Stimulated activated CD8-positive, alpha-beta memory T cell treated with anti-CD3 and anti-CD28 coated beads, Interleukin-15, amount 100 ng/mL, for 48 hours (primary cell): Measurements from ENCODE around the gene NACC1.

ENCODE experiments used
- DNase-seq, 2 donors: peaks; one replicate each; pipeline ENCODE4 v3.0.0-alpha.2; 2020; ENCODE audit warnings: low read depth in 2 of 2

The NACC1 gene

DNA sequence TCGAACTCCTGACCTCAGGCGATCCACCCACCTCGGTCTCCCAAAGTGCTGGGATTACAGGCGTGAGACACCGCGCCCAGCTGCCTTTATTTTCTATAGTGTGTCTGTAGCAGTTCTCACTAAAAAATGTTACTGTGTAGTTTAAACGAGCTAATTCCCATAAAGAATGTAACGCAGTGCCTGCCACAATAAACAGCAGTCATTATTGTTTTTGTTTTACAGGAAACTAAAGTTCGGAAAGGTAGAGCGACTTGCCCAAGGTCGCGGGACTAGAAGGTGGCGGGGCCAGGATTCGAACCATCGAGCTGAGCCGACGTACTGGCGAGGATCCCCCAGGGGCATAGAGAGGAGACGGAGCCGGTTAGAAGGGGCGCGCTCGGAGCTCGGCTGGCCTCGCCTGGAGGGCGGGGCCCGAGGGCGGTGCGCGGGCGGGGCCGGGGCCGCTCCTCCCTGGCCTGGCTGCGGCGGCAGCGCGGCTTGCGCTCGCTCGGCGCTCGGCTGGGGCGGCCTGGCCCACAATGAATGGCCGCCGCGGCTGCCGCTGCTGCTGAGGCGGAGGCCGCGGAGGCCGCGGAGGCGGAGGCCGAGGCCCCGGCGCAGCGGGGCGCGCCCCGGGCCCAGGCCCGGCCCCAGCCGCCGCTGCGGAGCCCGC, at the start of gene NACC1:
Gene NACC1, plus strand, starts transcription at position 493 of the 652 bp plus-strand sequence. CDS start 16,944 bp downstream, outside the sequence.
- DNase-seq: peak; percentile 90 to 91

DNA sequence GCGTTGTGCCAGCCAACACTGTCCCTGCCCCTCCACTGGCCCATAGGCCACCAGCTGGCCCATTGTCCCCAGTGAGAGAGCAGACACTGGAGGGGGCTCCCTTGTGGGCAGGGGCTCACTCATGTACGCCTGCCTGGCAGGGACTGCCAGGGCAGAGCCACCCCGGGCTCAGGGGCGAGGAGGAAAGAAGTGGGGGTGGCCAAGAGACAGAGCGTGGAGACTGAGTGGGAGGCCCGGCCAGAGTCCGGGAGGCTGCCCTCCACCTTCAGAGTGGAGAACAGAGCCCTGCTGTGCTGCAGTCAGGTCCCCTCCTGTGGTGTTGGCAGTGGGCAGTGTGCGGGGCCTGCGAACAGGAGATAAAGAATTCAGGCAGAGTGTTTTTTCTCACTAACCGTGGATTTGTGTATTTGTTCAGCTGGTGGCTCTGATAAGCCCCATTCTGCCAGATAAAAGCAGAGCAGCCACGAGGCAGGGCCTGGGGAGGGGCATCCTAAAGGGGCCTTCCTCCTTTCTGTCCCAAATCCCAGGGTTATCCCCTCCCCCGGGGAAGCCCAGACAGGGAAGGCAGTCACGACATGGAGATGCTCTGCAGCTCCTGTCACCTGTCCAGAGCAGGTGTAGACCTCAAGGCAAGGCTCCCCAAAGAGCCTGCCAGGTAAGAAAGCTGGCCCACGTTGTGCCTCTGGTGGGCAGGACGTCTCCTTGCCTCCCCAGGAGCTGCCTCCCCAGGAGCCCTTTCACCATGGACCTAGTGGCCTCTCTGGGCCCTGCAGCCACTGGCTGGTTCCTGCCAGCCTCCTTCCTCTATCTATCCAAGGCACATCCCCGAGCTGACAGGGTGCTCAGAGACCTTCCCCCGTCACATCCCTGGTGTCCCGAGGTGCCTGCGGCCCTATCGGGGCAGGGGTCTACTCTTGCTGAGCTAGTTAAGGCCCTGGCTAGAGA, 48.4 kb upstream of the NACC1 start:
- no peak for DNase-seq

DNA sequence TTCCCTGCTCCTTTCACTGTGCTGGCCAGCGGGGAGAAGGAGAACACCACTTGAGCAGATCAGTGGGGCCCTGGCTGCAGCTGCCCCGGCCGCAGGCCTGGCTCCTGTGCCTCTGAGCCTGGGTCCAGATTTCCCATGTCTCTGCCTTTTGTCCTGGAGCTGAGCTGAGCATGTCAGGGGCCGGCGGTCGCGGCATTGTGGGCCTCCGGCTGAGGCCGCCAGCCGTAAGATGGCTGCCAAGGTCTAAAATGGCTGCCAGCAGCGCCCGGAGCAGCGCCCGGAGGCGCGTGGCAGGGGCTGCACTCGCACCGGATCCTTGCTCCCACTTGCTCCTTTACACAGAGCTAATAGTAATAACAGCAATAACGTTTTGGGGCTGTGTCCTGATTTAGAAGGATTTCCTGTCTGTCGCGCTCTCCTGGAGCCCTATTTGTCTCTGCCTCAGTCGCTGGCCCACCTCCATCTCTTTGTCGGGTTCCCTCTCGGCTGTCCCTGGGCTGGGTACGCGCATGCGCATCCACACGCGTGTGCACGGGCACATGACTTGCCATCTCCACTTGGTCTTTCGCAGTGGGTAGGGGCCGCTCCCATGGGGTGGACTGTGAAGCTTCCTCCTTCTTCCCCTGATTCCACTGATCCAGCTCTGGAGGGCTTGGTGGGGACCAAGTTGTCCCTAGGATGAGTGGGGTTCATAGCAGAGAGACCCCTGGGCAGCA, 47.5 kb upstream of the NACC1 start:
- no peak for DNase-seq

DNA sequence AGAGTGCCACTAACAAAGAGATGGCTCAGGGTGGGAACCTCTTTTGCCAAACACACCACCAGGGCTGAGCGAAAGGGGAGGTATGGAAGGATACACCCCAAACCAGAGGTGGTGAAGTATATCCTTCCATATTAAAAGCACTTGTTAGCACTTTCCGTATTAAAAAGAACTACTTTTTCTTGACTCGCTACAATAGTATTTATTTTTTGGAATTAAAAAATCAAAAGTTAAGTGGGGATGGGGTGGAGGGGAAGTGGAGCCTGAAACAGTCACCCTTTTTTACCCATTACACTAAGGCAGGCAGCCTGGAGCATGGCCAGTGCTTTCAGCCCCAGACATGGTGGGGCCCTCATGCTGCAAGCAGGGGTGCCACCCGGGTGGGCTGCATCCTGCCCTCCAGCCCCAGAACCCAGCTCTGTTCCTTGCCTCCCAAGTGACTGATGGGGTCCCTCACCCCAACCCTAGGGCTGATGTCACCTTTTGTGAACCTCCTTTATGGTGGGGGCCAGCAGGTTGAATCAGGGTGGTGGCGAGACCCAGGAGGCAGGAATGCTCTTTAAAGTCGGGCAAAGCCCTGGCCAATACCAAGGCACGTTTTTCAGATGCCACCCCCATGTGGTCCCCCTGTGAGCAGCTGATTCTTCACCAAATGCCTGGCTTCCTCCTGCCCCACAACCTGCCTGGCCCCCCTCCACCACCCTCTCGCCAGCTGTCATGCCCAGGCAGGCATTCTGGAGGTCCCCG, 46.4 kb upstream of the NACC1 start:
- DNase-seq: no peak

DNA sequence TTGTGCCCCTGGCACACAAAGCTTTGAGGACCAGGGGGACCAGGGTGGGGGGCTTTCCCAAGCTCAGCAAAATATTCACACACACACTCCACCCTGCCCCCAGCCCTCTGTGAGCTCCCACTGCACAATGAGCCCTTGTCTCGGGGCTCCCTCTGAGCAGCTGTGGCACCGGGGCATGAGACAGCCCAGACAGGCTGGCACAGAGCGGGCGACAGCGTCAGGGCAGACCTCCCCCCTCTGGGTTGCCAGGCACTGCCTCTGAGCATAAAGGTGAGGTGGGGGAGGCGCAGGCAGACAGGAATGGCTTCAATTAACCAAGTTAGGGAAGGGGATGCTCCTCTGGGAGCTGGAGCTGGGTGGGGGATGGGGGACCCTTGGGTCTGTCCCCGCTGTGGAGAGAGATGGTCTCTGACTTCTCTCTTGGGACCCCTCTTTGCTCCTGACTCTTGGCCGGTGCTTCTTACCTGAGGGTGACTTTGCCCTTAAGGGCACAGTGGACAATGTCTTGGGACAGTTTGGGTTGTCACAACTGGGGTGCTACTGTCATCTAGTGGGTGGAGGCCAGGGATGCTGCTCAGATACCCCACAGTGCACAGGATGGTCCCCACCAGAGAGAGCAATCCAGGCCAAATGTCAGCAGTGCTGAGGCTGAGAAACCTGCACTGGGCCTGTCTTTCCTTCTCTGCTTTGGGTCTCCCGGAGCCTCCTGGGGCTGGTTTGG, 45.7 kb upstream of the NACC1 start:
- no peak for DNase-seq

DNA sequence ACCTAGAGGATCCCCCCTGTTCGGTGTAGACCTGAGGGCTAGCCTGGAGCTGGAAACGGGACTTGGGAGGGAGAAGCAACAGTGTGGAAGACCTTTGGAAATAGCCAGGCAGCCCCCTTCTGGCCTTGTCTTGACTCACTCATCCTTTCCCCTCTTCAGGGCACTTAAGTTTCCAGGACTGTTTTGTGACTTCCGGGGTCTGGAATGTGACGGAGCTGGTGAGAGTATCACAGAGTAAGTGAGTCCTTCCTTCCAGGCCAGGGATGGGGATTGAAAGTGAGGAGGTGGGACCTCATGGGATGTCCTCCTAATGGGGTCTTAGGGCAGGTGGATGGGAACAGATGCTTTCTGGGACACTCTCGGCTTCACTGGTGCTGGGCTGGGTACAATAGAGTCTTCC, 44.8 kb upstream of the NACC1 start:
- no peak for DNase-seq

DNA sequence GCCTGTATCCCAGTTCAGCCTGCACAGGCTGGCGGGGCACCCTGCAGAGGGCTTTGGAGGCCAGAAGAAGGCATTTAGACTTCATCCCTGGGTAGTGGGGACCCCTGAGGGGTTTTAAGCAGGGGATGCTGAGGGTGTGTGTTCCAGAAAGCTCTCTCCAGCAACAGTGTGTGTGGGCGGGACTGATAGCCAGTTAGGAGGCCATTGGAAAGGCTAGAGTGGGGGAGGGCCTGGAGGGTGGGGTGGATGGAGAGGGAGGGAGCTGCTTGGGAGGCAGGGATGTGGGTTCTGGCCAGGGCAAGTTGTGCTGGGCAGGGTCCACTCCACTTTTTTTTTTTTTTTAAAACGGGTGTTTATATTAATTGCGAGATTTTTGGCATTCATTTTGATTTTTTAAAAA, 43.7 kb upstream of the NACC1 start:
- no peak for DNase-seq

DNA sequence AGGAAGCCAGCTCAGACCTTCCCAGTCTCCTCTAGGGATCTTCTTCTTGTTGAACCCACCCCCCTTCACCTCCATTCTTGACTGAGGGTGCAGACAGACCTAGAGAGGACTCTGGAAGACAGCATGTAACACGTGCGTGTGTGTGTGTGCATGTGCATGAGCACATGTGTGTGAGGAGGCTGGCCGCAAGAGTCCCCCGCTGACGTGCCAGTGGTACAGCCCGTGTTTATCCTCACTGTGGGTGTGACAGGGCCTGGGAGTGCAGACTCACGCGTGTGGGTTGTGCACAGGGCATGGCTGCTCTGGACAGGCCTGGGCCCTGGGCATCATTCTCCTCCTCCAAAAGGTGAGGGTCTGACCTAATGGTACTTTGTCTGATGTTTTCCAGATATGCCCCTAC, 41.7 kb upstream of the NACC1 start:
- DNase-seq: no peak

DNA sequence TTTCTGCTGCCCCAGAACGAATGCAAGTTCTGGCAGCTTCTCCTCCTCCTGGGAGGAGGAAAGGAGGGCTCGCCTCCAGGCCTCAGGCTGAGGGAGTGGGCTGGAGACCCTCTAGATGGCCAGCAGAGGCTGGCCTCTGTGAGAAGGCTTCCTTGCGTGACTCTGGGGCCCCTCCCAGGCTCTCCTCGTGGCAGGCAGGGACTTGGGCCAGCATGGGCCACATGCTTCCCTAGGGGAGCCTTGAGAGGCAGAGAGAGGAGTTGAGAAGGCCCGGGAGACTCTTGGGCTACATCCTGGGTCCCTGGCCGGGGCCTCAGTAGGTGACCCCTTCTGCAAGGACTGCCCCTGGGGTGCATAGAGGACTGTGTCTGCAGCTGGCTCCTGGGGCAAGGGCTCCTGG, 41.3 kb upstream of the NACC1 start:
- DNase-seq: no peak

DNA sequence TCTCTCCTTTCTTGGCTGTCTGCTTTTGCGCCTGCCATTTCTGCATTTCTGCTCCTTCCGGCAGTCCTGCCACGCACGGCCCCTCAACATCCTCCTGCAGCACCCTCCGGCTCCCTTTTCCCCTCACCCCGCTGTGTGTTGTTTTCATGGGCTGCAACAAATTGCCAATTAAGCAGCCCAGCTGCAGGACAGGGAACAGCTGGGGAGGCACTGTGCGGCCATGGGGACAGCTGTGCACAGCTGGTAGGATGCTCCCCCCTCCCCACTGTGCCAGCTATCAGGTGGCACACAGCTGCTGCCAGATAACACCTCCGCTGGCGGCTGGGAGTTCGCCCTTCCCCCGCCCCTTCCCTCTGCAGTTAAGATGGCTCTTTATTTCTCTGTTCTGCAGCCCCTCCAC, 40.8 kb upstream of the NACC1 start:
- DNase-seq: no peak

DNA sequence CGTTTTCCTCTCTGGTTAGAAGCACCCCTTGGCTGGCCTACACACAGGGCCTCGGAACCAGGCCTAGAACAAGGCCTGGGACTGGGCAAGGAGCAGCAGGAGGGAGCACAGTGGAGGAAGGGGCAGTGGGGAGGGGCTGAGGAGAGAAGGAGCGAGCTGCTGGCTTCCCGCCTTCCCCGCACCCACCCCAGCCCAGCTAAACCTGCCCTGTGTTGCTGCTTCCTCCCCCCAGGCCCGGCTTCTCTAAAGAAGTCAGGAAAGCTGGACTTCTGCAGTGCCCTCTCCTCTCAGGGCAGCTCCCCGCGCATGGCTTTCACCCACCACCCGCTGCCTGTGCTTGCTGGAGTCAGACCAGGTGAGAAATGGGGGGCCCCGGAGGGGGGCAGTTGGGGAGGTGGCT, 39.7 kb upstream of the NACC1 start:
- no peak for DNase-seq

DNA sequence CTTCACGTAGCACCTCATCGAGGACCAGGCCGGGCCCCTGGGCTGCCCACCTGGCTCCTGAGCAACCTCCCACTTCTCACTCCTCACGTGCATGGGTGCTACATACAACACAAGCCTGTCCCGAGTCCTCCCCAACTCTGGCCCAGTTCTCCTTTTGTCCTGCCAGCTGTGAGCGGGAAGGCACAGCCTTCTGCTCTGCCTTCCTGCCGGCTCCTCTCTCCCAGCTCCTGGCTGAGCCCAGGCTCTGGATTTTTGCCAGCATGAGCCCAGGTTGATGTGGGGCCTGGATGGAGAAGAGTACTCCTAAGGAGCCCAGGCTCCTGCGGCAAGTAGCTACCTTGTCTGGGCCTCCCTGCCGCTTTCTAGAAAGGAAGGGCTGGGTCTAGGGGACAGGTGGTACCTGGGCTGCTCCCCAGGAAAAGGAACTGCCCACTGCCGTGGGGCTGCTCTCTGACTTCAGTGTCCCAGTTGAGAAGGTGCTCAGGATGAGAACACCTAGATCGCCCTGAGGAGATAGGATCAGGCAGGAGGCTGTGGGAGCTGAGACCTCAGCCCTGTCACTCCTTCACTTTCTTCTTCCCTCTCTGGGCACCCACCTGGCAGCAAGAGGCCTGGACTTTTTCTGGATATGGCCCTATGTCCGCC, 39.0 kb upstream of the NACC1 start:
- DNase-seq: no peak

DNA sequence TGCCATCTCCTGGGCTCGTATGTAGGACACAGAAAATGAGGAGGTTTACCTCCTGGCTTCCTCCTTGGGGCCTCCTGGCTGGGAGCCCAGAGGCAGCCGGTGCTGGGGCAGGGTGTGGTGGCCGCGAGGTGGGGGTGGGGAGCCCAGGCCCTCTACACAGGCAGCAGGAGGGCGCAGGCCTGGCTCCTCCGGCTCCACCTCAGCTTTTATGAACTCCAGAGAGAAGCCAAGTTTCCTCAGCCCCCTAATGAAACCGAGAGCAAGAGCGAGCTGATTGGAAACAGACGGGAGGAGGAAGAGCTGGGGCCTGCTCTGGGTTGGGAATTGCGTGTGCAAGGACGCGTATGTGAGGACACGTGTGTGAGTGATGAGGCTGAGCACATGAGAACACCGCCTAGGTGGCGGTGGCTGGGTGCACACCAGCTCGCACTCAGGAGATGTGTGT, 38.5 kb upstream of the NACC1 start:
- DNase-seq: no peak

DNA sequence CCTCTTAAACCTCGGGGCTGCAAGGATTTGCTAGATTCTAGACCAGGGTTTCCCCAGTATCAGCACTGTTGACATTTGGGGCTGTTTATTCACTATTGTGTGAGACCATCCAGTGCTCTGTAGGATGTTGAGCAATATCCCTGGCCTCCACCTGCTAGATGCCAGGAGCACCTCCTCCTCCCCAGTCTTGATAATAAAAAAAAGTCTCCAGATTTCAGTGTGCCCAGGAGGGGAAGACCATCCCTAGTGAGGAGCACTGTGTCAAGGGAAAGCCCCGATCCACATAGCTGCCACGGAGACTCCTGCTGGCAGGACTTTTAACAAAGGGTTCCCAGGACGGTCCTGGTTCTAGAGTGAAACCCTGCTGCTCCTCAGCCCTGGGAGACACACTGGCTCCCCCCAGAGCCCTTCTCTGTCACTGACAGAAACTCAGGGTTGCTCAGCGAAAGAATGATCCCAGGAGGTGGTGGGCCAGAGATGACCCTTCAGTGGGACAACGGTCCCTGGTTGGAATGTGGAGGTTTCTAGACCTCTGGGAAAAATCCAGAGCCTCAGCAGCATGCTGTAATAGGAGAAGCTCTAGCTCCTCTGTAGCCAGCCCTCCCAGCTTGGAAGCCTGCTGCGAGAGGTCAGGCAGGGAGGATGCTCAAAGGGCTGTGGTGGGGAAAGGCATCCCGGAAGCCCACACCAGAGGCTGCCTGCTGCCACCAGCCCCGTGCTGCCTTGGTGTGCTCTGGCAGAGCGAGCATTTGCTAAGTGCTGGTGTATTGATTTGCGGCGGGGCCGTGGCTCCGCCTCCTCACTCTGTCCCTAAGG, 35.7 kb upstream of the NACC1 start:
- DNase-seq: no peak

DNA sequence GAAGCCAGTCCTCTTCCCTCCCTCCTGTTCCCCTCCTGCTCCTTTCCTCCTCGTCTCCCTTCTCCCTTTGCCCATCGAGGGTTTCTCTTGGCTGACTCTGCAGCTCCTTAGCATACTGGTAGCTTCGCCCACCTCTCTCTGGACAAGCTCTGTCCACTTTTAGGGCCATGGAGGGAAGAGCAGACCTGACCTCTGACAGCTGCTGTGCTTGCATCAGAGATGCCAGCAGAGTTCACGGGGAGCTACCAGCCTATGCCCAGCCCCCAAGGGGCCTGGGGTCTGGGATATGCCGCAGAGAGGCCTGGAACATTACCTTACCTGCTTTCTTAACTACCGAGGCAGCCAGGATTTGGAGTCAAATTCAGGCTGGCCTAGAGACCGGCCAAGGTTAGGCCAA, 35.1 kb upstream of the NACC1 start:
- DNase-seq: no peak

DNA sequence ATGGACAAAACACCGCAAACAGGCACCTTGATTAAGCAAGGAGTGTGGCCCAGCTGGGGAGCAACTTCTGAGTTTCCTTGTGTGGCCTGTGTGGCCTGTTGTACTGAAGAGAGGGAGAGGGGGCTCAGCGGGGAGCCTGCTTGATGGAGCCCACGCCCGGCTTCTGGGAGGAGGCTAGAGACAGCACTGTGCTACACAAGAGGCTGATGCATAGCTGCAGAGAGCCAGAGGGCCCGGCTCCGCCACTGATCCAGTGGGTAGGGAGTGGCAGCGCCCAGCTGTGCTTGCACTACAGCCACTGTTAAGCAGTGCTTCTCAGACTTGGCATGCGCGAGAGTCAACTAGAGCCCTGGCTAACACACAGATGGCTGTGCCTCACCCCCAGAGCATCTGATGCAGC, 34.4 kb upstream of the NACC1 start:
- no peak for DNase-seq

DNA sequence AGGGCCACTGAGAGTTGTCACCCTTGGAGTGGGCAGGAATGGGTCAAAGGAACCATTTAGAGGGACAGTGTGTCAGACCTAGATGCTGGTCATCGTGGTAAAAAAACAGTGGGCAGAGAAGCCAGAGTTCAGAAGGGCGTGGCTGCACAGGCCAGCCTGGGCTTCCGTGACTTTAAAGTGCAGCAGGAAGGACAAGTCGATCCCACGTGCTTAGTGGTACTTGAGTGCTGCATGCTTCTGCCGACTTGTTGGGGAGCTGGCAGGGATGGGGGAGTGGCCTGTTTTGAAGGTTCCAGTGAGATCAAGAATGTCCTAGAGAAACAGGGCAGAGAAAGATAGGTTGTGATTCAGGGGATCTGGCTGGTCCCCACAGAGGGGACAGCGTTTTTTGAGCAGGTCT, 32.4 kb upstream of the NACC1 start:
- DNase-seq: no peak

DNA sequence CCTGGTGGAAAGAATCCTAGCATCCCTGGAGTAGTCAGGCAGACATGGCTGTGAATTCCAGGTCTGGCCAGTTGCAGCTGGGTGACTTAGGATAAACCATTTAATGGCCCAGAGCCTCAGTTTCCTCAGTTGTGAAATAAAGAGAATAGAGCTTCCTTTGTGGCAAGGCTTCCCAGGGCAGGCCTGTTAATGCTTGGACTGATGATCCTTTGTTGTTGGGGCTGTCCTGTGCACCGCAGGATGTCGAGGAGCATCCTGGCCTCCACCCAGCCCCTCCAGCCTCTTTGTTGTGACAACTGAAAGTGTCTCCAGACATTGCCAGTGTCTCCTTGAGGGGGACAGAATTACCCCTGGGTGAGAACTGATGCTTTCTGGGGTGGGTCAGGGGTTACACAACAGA, 31.7 kb upstream of the NACC1 start:
- DNase-seq: no peak

DNA sequence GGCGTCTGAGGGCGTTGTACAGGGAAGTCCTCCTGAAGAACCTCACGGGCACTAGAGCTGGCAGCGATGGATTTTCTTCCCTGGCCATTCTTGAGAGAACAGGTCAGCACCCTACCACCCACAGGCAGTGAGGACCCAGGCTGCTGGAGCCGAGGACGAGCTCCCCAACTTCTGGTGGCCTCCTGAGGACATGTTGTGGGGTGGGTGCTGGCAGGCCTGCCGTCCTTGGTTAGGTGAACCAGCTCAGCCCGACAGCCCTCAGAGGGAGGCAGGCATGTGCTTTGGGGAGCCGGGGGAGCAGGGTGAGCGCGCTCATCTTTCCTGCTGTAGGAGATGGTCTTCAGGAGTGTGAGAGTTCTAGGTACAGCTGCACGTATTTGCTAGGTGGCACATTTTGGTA, 30.8 kb upstream of the NACC1 start:
- DNase-seq: no peak
